Measurements from ENCODE around the gene ARMC6.

ARMC6 gene

GRCh38 chr19:19055701-19056100 lies 22.3 kb downstream of the ARMC6 start:
- no peak for DNase-seq

GRCh38 chr19:19056636-19057275 lies 23.4 kb downstream of the ARMC6 start:
- DNase-seq: no peak

- no peak for DNase-seq
Measured at GRCh38 chr19:19057317-19057716, 23.9 kb downstream of the ARMC6 start.

GRCh38 chr19:19057720-19058119 lies 24.3 kb downstream of the ARMC6 start:
- DNase-seq: no peak

GRCh38 chr19:19059018-19059836 lies 25.8 kb downstream of the ARMC6 start:
- no peak for DNase-seq

- DNase-seq: no peak
Measured at GRCh38 chr19:19059837-19060611, 26.6 kb downstream of the ARMC6 start.

GRCh38 chr19:19061506-19061905 lies 28.1 kb downstream of the ARMC6 start:
- DNase-seq: no peak

- no peak for DNase-seq
Measured at GRCh38 chr19:19062454-19063182, 29.2 kb downstream of the ARMC6 start.

- peak; percentile 89 for DNase-seq
Measured at GRCh38 chr19:19063183-19064097, 30.0 kb downstream of the ARMC6 start, which contains the start of gene SLC25A42. SLC25A42 (plus strand) TSS chr19:19063994; CDS start chr19:19096125, 32,131 bp downstream.

- no peak for DNase-seq
Measured at GRCh38 chr19:19064098-19064722, 30.8 kb downstream of the ARMC6 start.

- DNase-seq: no peak
Measured at GRCh38 chr19:19064811-19065745, 31.7 kb downstream of the ARMC6 start.

- no peak for DNase-seq
Measured at GRCh38 chr19:19067276-19068072, 34.1 kb downstream of the ARMC6 start.

GRCh38 chr19:19068659-19069654 lies 35.6 kb downstream of the ARMC6 start:
- no peak for DNase-seq

- DNase-seq: no peak
Measured at GRCh38 chr19:19071897-19072296, 38.5 kb downstream of the ARMC6 start.

GRCh38 chr19:19074196-19074882 lies 40.9 kb downstream of the ARMC6 start:
- DNase-seq: no peak

GRCh38 chr19:19075126-19075525 lies 41.7 kb downstream of the ARMC6 start:
- DNase-seq: no peak

- DNase-seq: no peak
Measured at GRCh38 chr19:19076476-19076875, 43.1 kb downstream of the ARMC6 start.

Data from NCI-H1048 (cell line).